GM23338 (cell line): ENCODE measurements around the gene SERPINA6. TPM values are rescaled to one million over a fixed set of nuclear protein-coding genes. Genes with fewer than 3 reads are reported as not detected.

ENCODE experiments used
- ATAC-seq: fragments of 200-7000 bp; cut with Tn5 transposase; 3 replicates; pipeline ENCODE4 v1.9.1; 2020
- DNase-seq: peaks from one replicate; pipeline ENCODE4 v3.0.0-alpha.2; 2015; ENCODE audit warnings: low spot score
- H2AFZ ChIP-seq: fragments of 200-600 bp; sonication (generic); 2 replicates; pipeline ENCODE4 v1.8.0; 2016; ENCODE audit warnings: antibody characterized with exemption, mild to moderate bottlenecking, moderate library complexity
- H3F3A ChIP-seq: fragments of 200-600 bp; sonication (generic); replicated peaks from 2 replicates; pipeline ENCODE4 v1.8.0; 2017; ENCODE audit warnings: antibody characterized with exemption, mixed run types, low read depth
- H3K27ac ChIP-seq: fragments of 200-600 bp; sonication (generic); 2 replicates; pipeline ENCODE4 v1.6.1; 2016; ENCODE audit warnings: low read depth
- H3K27me3 ChIP-seq: fragments of 200-600 bp; sonication (generic); 2 replicates; pipeline ENCODE4 v1.8.0; 2016; ENCODE audit warnings: mild to moderate bottlenecking, mixed run types, moderate library complexity; ENCODE audit not compliant: insufficient read depth
- H3K36me3 ChIP-seq: fragments of 200-600 bp; sonication (generic); 2 replicates; pipeline ENCODE4 v1.8.0; 2016; ENCODE audit warnings: mild to moderate bottlenecking; ENCODE audit not compliant: insufficient read depth
- H3K4me1 ChIP-seq: fragments of 200-600 bp; sonication (generic); 2 replicates; pipeline ENCODE4 v1.8.0; 2016; ENCODE audit warnings: mild to moderate bottlenecking, moderate library complexity; ENCODE audit not compliant: insufficient read depth
- H3K4me2 ChIP-seq: fragments of 200-600 bp; sonication (generic); 2 replicates; pipeline ENCODE4 v1.7.1; 2017; ENCODE audit warnings: mixed run types
- H3K4me3 ChIP-seq: fragments of 200-600 bp; sonication (generic); 2 replicates; pipeline ENCODE4 v1.6.1; 2016; ENCODE audit warnings: mixed run types
- H3K79me2 ChIP-seq: fragments of 200-600 bp; sonication (generic); replicated peaks from 2 replicates; pipeline ENCODE4 v1.8.0; 2017; ENCODE audit warnings: mild to moderate bottlenecking; ENCODE audit not compliant: insufficient read depth
- H3K9me2 ChIP-seq: fragments of 200-600 bp; sonication (generic); 2 replicates; pipeline ENCODE4 v1.8.0; 2017; ENCODE audit not compliant: insufficient read depth
- H4K20me1 ChIP-seq: fragments of 200-600 bp; sonication (generic); replicated peaks from 2 replicates; pipeline ENCODE4 v1.8.0; 2017; ENCODE audit warnings: mild to moderate bottlenecking; ENCODE audit not compliant: insufficient read depth
- H3K27ac Mint-ChIP-seq: 2 replicates; pipeline ENCODE4 v1.8.0; 2020; ENCODE audit warnings: inconsistent platforms, mild to moderate bottlenecking, moderate library complexity, mixed read lengths
- H3K27me3 Mint-ChIP-seq: 3 replicates; pipeline ENCODE4 v1.8.0; 2022; ENCODE audit warnings: low read depth, mild to moderate bottlenecking, moderate library complexity, mixed read lengths, inconsistent platforms; ENCODE audit not compliant: insufficient read depth, poor library complexity
- H3K36me3 Mint-ChIP-seq: 3 replicates; pipeline ENCODE4 v1.8.0; 2021; ENCODE audit warnings: low read depth, mild to moderate bottlenecking, inconsistent platforms, moderate library complexity, mixed read lengths
- H3K4me1 Mint-ChIP-seq: 3 replicates; pipeline ENCODE4 v1.8.0; 2020; ENCODE audit warnings: mild to moderate bottlenecking, inconsistent platforms, mixed read lengths
- H3K4me3 Mint-ChIP-seq: 3 replicates; pipeline ENCODE4 v1.8.0; 2021; ENCODE audit warnings: moderate library complexity, mild to moderate bottlenecking, inconsistent platforms, mixed read lengths
- H3K9me3 Mint-ChIP-seq: 3 replicates; pipeline ENCODE4 v1.8.0; 2020; ENCODE audit warnings: moderate library complexity, mild to moderate bottlenecking, inconsistent platforms, mixed read lengths
- CREB1 ChIP-seq: fragments of 250-450 bp; sonication (Bioruptor Pico); IDR thresholded peaks from 2 replicates; pipeline ENCODE4 v1.5.0; 2020; ENCODE audit warnings: low read depth, mild to moderate bottlenecking, moderate library complexity
- CTCF ChIP-seq, 2 experiments: fragments of 200-600 bp in 1 of 2; sonication (generic) in 1 of 2; conservative IDR thresholded peaks; 2 replicates each; pipeline versions ENCODE4 v1.5.1 to v1.6.1; 2016 to 2017; ENCODE audit warnings: antibody characterized with exemption in 2 of 2, low read depth in 2 of 2, mild to moderate bottlenecking in 2 of 2, moderate library complexity in 1 of 2
- ETS1 ChIP-seq: IDR thresholded peaks from 2 replicates; pipeline ENCODE4 v1.6.1; 2016; ENCODE audit warnings: antibody characterized with exemption
- EZH2 ChIP-seq: fragments of 200-600 bp; sonication (generic); IDR thresholded peaks from one replicate; pipeline ENCODE4 v1.8.0; 2017; ENCODE audit warnings: antibody characterized with exemption, mild to moderate bottlenecking, low read depth; ENCODE audit not compliant: unreplicated experiment
- EZH2phosphoT487 ChIP-seq: fragments of 200-600 bp; sonication (generic); IDR thresholded peaks from one replicate; pipeline ENCODE4 v1.8.1; 2018; ENCODE audit warnings: antibody characterized with exemption; ENCODE audit not compliant: unreplicated experiment
- JUNB ChIP-seq: IDR thresholded peaks from one replicate; pipeline ENCODE4 v1.6.1; 2016; ENCODE audit warnings: antibody characterized with exemption; ENCODE audit not compliant: unreplicated experiment
- NANOG ChIP-seq: IDR thresholded peaks from 2 replicates; pipeline ENCODE4 v1.6.1; 2016; ENCODE audit warnings: antibody characterized with exemption, borderline replicate concordance
- POLR2AphosphoS5 ChIP-seq: IDR thresholded peaks from 2 replicates; pipeline ENCODE4 v1.6.1; 2016; ENCODE audit warnings: antibody characterized with exemption, low read depth
- REST ChIP-seq: IDR thresholded peaks from one replicate; pipeline ENCODE4 v1.6.1; 2018; ENCODE audit warnings: antibody characterized with exemption; ENCODE audit not compliant: unreplicated experiment
- STAT1 ChIP-seq: IDR thresholded peaks from one replicate; pipeline ENCODE4 v1.6.1; 2016; ENCODE audit warnings: antibody characterized with exemption; ENCODE audit not compliant: unreplicated experiment
- ZNF114 ChIP-seq: fragments of 250-450 bp; sonication (Bioruptor Pico); IDR thresholded peaks from 2 replicates; pipeline ENCODE4 v1.5.0; 2020; ENCODE audit warnings: mild to moderate bottlenecking, moderate library complexity
- ZNF331 ChIP-seq: fragments of 250-450 bp; sonication (Bioruptor Pico); IDR thresholded peaks from 2 replicates; pipeline ENCODE4 v1.5.0; 2020; ENCODE audit warnings: low read depth, mild to moderate bottlenecking, moderate library complexity
- ZNF462 ChIP-seq: fragments of 250-450 bp; sonication (Bioruptor Pico); IDR thresholded peaks from 2 replicates; pipeline ENCODE4 v1.5.0; 2020; ENCODE audit warnings: mild to moderate bottlenecking, moderate library complexity
- polyA plus RNA-seq: library from polyadenylated mRNA; unstranded; fragments of >200 nt; fragmentation: Nextera tagmentation; extraction: Ambion mirVana; gene quantifications from 2 replicates; pipeline ENCODE4 v1.2.1, GENCODE V29; 2016
- total RNA-seq: library from RNA; depleted of rRNA; stranded (reverse); fragments of >200 nt; shearing (Covaris generic); gene quantifications from 2 replicates; pipeline ENCODE4 v1.2.3, GENCODE V29; 2014

The SERPINA6 gene
- total and polyA plus RNA-seq, 2 experiments from 2014 or later, result not detected

GRCh38 chr14:94364037-94364436, 40.9 kb upstream of the SERPINA6 start:
- TF ChIP-seq ETS1 (no peak), CTCF (conservative IDR thresholded peaks at IDR 0.05; ENCODE audit: low read depth in 2 of 2) (no peak), STAT1 (no peak), POLR2AphosphoS5 (no peak), CREB1 (CRISPR knock-in tag) (no peak), REST (no peak), ZNF114 (CRISPR knock-in tag) (no peak), EZH2phosphoT487 (no peak), EZH2 (no peak), ZNF462 (no peak), ZNF331 (CRISPR knock-in tag) (no peak), JUNB (no peak), NANOG (no peak)
- DNase-seq, result no peak

More at GRCh38 chr14:94364037-94364436, 40.9 kb upstream of the SERPINA6 start:
- Mint-ChIP-seq H3K4me1 (no peaks in the 10 kb centered on the region; the same call in 2 of the 3 replicates), H3K36me3 (no peaks in the 10 kb centered on the region), H3K27ac (no peak overlapping the region), H3K9me3 (no peaks in the 10 kb centered on the region), H3K4me3 (no peak overlapping the region), H3K27me3 (peaks cover 2% of the 10 kb centered on the region)
- Histone ChIP-seq H2AFZ (no peak overlapping the region), H3K9me2 (no peaks in the 10 kb centered on the region), H3K27ac (no peak overlapping the region), H3K4me2 (no peak overlapping the region), H3K79me2 (no peaks in the 10 kb centered on the region), H3K4me3 (no peak overlapping the region), H3K27me3 (no peaks in the 10 kb centered on the region), H3F3A (no peaks in the 10 kb centered on the region), H3K4me1 (no peaks in the 10 kb centered on the region), H4K20me1 (no peaks in the 10 kb centered on the region), H3K36me3 (no peaks in the 10 kb centered on the region)
- no peak for ATAC-seq
